SK-N-SH (cell line): ENCODE data around the gene PCNT. TPM values are rescaled to one million over a fixed set of nuclear protein-coding genes. Genes with fewer than 3 reads are reported as not detected.

Source experiments
- CTCF ChIA-PET: fragments of 300-600, 350-600 bp; formaldehyde crosslinking; extraction: SDS; loops from one replicate; lab custom pipeline; 2021; lab: Yijun Ruan, JAX
- POLR2A ChIA-PET: fragments of 350-600 bp; sonication (Branson Sonifier 250); formaldehyde crosslinking; extraction: SDS; loops from one replicate; lab custom pipeline; 2020; ENCODE audit warnings: antibody characterized with exemption, inconsistent platforms; lab: Yijun Ruan, JAX
- DNase-seq: peaks from one replicate; pipeline ENCODE4 v3.0.0; 2012
- H2AFZ ChIP-seq: fragments of 200-600 bp; sonication (generic); 2 replicates; pipeline ENCODE4 v1.8.1; 2016; ENCODE audit warnings: antibody characterized with exemption, mild to moderate bottlenecking, low read depth
- H3F3A ChIP-seq: fragments of 200-600 bp; sonication (generic); replicated peaks from 2 replicates; pipeline ENCODE3; 2016; ENCODE audit warnings: antibody characterized with exemption, mild to moderate bottlenecking; ENCODE audit not compliant: insufficient read depth
- H3K27ac ChIP-seq, 2 experiments: fragments of 200-500 bp in 1 of 2; fragments of 200-600 bp in 1 of 2; sonication (Bioruptor generic) in 1 of 2; sonication (generic), shearing (Covaris generic) in 1 of 2; 2 replicates each; pipeline versions ENCODE4 v1.5.1 to v1.6.1; 2014 to 2016; ENCODE audit warnings: low read depth in 2 of 2, inconsistent platforms in 1 of 2, low read length in 1 of 2, mild to moderate bottlenecking in 1 of 2, mixed read lengths in 1 of 2
- H3K27me3 ChIP-seq: fragments of 200-600 bp; sonication (generic), shearing (Covaris generic); 2 replicates; pipeline ENCODE4 v1.6.1; 2016; ENCODE audit warnings: mixed run types; ENCODE audit not compliant: insufficient read depth
- H3K36me3 ChIP-seq, 2 experiments: fragments of 200-500 bp in 1 of 2; fragments of 200-600 bp in 1 of 2; sonication (Bioruptor generic) in 1 of 2; sonication (generic) in 1 of 2; replicated peaks in 1 of 2; 2 replicates each; pipeline versions ENCODE3 to v1.5.1; 2014 to 2016; ENCODE audit warnings: low read length in 1 of 2, mild to moderate bottlenecking in 1 of 2; ENCODE audit not compliant: insufficient read depth in 2 of 2, control insufficient read depth in 1 of 2
- H3K4me1 ChIP-seq, 2 experiments: fragments of 200-500 bp in 1 of 2; fragments of 200-600 bp in 1 of 2; sonication (Bioruptor generic) in 1 of 2; sonication (generic), shearing (Covaris generic) in 1 of 2; 2 replicates each; pipeline versions ENCODE4 v1.5.1 to v1.6.1; 2014 to 2016; ENCODE audit warnings: low read depth in 1 of 2, low read length in 1 of 2, mixed run types in 1 of 2; ENCODE audit not compliant: insufficient read depth in 2 of 2, control insufficient read depth in 1 of 2
- H3K4me2 ChIP-seq: fragments of 200-600 bp; sonication (generic), shearing (Covaris generic); 2 replicates; pipeline ENCODE4 v1.6.1; 2017; ENCODE audit warnings: mixed run types
- H3K4me3 ChIP-seq, 2 experiments: fragments of 200-500 bp in 1 of 2; fragments of 200-600 bp in 1 of 2; sonication (Bioruptor generic) in 1 of 2; sonication (generic), shearing (Covaris generic) in 1 of 2; 2 replicates each; pipeline versions ENCODE4 v1.5.1 to v1.8.1; 2014 to 2016; ENCODE audit warnings: low read depth in 2 of 2, inconsistent platforms in 1 of 2, low read length in 1 of 2, mild to moderate bottlenecking in 1 of 2, mixed read lengths in 1 of 2, moderate library complexity in 1 of 2
- H3K79me2 ChIP-seq: fragments of 200-600 bp; sonication (generic); 2 replicates; pipeline ENCODE4 v1.8.1; 2017; ENCODE audit warnings: mild to moderate bottlenecking; ENCODE audit not compliant: insufficient read depth
- H3K9ac ChIP-seq: fragments of 200-600 bp; sonication (generic); 2 replicates; pipeline ENCODE4 v1.6.1; 2017; ENCODE audit warnings: mixed run types
- H3K9me2 ChIP-seq: fragments of 200-600 bp; sonication (generic); 2 replicates; pipeline ENCODE4 v1.6.1; 2017; ENCODE audit warnings: mixed run types
- H3K9me3 ChIP-seq: fragments of 200-600 bp; sonication (generic); 2 replicates; pipeline ENCODE4 v1.6.1; 2017; ENCODE audit warnings: mixed run types, mild to moderate bottlenecking, moderate library complexity
- H4K20me1 ChIP-seq: fragments of 200-600 bp; sonication (generic); 2 replicates; pipeline ENCODE4 v1.6.1; 2017; ENCODE audit warnings: mild to moderate bottlenecking, mixed run types; ENCODE audit not compliant: insufficient read depth
- CHD2 ChIP-seq: fragments of 150-350 bp; IDR thresholded peaks from 2 replicates; pipeline ENCODE4 v1.6.1; 2018; ENCODE audit warnings: low read length; ENCODE audit not compliant: partially characterized antibody
- ELF1 ChIP-seq: IDR thresholded peaks from 2 replicates; pipeline ENCODE4 v1.4.0; 2012
- EP300 ChIP-seq, 2 experiments: IDR thresholded peaks; 2 replicates each; pipeline versions ENCODE4 v1.4.0 to v1.6.1; 2012; ENCODE audit warnings: borderline replicate concordance in 1 of 2, low read depth in 1 of 2, low read length in 1 of 2
- FOSL2 ChIP-seq: IDR thresholded peaks from 2 replicates; pipeline ENCODE4 v1.4.0; 2012; ENCODE audit warnings: low read depth, mild to moderate bottlenecking, moderate library complexity, borderline replicate concordance
- GATA2 ChIP-seq: sonication (generic); formaldehyde crosslinking; IDR thresholded peaks from 2 replicates; pipeline ENCODE4 v1.5.0; 2020; ENCODE audit warnings: mild to moderate bottlenecking, missing genetic modification reagents
- MEF2A ChIP-seq: IDR thresholded peaks from 2 replicates; pipeline ENCODE4 v1.4.0; 2012; ENCODE audit warnings: low read depth, borderline replicate concordance
- MXI1 ChIP-seq: IDR thresholded peaks from 2 replicates; pipeline ENCODE4 v1.6.1; 2012; ENCODE audit warnings: mild to moderate bottlenecking, low read depth, low read length, improper control_type of control experiment
- POLR2AphosphoS5 ChIP-seq: IDR thresholded peaks from 2 replicates; pipeline ENCODE4 v1.6.1; 2012; ENCODE audit warnings: low read depth, low read length
- RAD21 ChIP-seq: IDR thresholded peaks from 2 replicates; pipeline ENCODE4 v1.6.1; 2012; ENCODE audit warnings: mild to moderate bottlenecking, low read length
- RCOR1 ChIP-seq: fragments of 150-350 bp; IDR thresholded peaks from 2 replicates; pipeline ENCODE4 v1.6.1; 2017; ENCODE audit warnings: antibody characterized with exemption, low read length
- RFX5 ChIP-seq: IDR thresholded peaks from 2 replicates; pipeline ENCODE4 v1.6.1; 2012; ENCODE audit warnings: mild to moderate bottlenecking, improper control_type of control experiment, low read length
- SMC3 ChIP-seq: IDR thresholded peaks from 2 replicates; pipeline ENCODE4 v1.6.1; 2012; ENCODE audit warnings: low read depth, low read length, improper control_type of control experiment
- TEAD4 ChIP-seq: IDR thresholded peaks from 2 replicates; pipeline ENCODE4 v1.4.0; 2012; ENCODE audit warnings: mild to moderate bottlenecking, borderline replicate concordance; ENCODE audit not compliant: insufficient read depth
- YY1 ChIP-seq: IDR thresholded peaks from 2 replicates; pipeline ENCODE4 v1.4.0; 2012; ENCODE audit warnings: low read depth, mild to moderate bottlenecking
- WGBS: methylation state at CpG from one replicate; pipeline ENCODE4 v1.1.6; 2017; ENCODE audit warnings: low lambda C conversion rate; 5-methylcytosine and 5-hydroxymethylcytosine counted together
- polyA plus RNA-seq, 3 experiments: library from polyadenylated mRNA; depleted of rRNA; stranded (reverse); fragments of >200 nt; gene quantifications; 2 replicates each; pipeline ENCODE4 v1.2.3, GENCODE V29; 2012
- TF ChIP-seq, protein P1 (sequence below): IDR thresholded peaks from 2 replicates; pipeline ENCODE4 v1.4.0; 2012; ENCODE audit warnings: low read depth, borderline replicate concordance
- TF ChIP-seq, protein P2 (sequence below): IDR thresholded peaks from 2 replicates; pipeline ENCODE4 v1.4.0; 2012; ENCODE audit warnings: low read depth, borderline replicate concordance
- TF ChIP-seq, protein P3 (sequence below): IDR thresholded peaks from 2 replicates; pipeline ENCODE4 v1.6.1; 2012; ENCODE audit warnings: mild to moderate bottlenecking, low read depth, low read length, moderate library complexity
- TF ChIP-seq, protein P4 (sequence below): fragments of 150-350 bp; IDR thresholded peaks from 2 replicates; pipeline ENCODE4 v1.6.1; 2017; ENCODE audit warnings: antibody characterized with exemption, low read length, low read depth, borderline replicate concordance

Gene PCNT
- polyA plus RNA-seq, 1 of the 3 experiments (the other 2 are of a cell fraction): 15.7 TPM

DNA sequence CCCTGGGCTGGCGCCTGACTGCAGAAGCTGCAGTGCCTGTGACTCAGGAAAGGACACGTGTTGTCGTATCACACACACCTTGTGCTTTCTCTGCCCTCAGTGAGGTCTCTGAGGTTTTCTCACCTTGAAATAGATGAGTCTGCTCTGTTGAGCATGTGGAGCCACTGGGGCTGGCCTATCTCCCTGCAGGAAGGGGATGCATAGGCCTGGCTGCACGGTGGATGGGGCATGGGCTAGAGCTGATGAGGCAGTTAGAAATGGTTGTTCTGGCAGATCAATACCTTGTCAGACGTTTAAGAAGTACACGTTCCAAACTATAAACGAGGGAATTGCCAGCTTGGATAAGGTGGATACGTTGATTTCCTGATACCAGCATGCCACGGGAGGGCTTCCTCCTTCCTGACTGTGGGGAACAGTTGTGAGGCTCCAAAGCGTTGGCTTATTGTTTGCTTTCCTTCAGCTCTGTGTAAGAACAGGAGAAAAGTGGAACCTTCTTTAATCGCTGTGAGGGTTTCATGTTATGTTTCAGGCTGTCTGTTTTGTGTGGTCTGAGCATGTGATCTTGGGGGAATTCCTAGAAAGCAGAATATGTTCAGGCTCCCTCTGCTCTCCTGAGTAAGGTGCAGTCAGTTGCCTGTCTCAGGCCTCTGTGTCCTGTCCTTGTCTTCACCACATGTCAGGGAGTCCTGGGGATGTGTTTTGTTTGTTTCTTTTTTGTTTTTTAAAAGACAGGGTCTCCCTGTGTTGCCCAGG lies 44.8 kb downstream of the PCNT start:
- Histone ChIP-seq H3K9ac (no peak overlapping the region), H3K4me2 (no peak overlapping the region), H4K20me1 (peaks cover 9% of the 10 kb centered on the region), H3K9me3 (no peaks in the 10 kb centered on the region), H3K27me3 (no peaks in the 10 kb centered on the region)
- POLR2A ChIA-PET: no interaction called here
- DNase-seq: no peak
- TF ChIP-seq, protein P1, sequence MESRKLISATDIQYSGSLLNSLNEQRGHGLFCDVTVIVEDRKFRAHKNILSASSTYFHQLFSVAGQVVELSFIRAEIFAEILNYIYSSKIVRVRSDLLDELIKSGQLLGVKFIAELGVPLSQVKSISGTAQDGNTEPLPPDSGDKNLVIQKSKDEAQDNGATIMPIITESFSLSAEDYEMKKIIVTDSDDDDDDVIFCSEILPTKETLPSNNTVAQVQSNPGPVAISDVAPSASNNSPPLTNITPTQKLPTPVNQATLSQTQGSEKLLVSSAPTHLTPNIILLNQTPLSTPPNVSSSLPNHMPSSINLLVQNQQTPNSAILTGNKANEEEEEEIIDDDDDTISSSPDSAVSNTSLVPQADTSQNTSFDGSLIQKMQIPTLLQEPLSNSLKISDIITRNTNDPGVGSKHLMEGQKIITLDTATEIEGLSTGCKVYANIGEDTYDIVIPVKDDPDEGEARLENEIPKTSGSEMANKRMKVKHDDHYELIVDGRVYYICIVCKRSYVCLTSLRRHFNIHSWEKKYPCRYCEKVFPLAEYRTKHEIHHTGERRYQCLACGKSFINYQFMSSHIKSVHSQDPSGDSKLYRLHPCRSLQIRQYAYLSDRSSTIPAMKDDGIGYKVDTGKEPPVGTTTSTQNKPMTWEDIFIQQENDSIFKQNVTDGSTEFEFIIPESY: no peak
- TF ChIP-seq SMC3 (no peak), RAD21 (no peak), MXI1 (no peak), GATA2 (CRISPR knock-in tag) (no peak), YY1 (no peak), CHD2 (no peak), EP300 (IDR thresholded peaks at IDR 0.05; ENCODE audit: borderline replicate concordance in 1 of 2, low read depth in 1 of 2, low read length in 1 of 2) (no peak), TEAD4 (no peak), MEF2A (no peak), FOSL2 (no peak), ELF1 (no peak), POLR2AphosphoS5 (no peak), RCOR1 (no peak), RFX5 (no peak)
- TF ChIP-seq, protein P2, sequence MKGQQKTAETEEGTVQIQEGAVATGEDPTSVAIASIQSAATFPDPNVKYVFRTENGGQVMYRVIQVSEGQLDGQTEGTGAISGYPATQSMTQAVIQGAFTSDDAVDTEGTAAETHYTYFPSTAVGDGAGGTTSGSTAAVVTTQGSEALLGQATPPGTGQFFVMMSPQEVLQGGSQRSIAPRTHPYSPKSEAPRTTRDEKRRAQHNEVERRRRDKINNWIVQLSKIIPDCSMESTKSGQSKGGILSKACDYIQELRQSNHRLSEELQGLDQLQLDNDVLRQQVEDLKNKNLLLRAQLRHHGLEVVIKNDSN: no peak
- TF ChIP-seq, protein P3, sequence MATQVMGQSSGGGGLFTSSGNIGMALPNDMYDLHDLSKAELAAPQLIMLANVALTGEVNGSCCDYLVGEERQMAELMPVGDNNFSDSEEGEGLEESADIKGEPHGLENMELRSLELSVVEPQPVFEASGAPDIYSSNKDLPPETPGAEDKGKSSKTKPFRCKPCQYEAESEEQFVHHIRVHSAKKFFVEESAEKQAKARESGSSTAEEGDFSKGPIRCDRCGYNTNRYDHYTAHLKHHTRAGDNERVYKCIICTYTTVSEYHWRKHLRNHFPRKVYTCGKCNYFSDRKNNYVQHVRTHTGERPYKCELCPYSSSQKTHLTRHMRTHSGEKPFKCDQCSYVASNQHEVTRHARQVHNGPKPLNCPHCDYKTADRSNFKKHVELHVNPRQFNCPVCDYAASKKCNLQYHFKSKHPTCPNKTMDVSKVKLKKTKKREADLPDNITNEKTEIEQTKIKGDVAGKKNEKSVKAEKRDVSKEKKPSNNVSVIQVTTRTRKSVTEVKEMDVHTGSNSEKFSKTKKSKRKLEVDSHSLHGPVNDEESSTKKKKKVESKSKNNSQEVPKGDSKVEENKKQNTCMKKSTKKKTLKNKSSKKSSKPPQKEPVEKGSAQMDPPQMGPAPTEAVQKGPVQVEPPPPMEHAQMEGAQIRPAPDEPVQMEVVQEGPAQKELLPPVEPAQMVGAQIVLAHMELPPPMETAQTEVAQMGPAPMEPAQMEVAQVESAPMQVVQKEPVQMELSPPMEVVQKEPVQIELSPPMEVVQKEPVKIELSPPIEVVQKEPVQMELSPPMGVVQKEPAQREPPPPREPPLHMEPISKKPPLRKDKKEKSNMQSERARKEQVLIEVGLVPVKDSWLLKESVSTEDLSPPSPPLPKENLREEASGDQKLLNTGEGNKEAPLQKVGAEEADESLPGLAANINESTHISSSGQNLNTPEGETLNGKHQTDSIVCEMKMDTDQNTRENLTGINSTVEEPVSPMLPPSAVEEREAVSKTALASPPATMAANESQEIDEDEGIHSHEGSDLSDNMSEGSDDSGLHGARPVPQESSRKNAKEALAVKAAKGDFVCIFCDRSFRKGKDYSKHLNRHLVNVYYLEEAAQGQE: no peak
- TF ChIP-seq, protein P4, sequence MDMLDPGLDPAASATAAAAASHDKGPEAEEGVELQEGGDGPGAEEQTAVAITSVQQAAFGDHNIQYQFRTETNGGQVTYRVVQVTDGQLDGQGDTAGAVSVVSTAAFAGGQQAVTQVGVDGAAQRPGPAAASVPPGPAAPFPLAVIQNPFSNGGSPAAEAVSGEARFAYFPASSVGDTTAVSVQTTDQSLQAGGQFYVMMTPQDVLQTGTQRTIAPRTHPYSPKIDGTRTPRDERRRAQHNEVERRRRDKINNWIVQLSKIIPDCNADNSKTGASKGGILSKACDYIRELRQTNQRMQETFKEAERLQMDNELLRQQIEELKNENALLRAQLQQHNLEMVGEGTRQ: no peak
- TF ChIP-seq, all 33 proteins: peak for 0
- H2AFZ ChIP-seq: no peak overlapping the region
- no peaks in the 10 kb centered on the region for H3F3A ChIP-seq
- WGBS: 82% methylated on average over 11 of the region's 11 CpGs
- no peaks in the 10 kb centered on the region for H3K4me1 ChIP-seq
- CTCF ChIA-PET: no interaction called here
- no peak overlapping the region for H3K27ac ChIP-seq
- no peaks in the 10 kb centered on the region for H3K9me2 ChIP-seq
- H3K79me2 ChIP-seq: peaks cover 41% of the 10 kb centered on the region
- H3K4me3 ChIP-seq: no peak overlapping the region
- peaks cover 7 to 26% of the 10 kb centered on the region in 2 experiments for H3K36me3 ChIP-seq
